HPDE6-E6E7 (cell line): Measurements from ENCODE around the gene SLC24A2.
"Not testable (repeated sequence)": the region's sequence is repeated elsewhere in the genome, so short reads cannot be mapped to it uniquely, and the experiment has no call there.

Experiments used
- DNase-seq: peaks from one replicate; pipeline ENCODE4 v3.0.0; 2011; ENCODE audit warnings: missing footprints; ENCODE audit errors: extremely low spot score

SLC24A2 gene

GRCh38 chr9:19788614-19789271 lies at the start of gene SLC24A2:
Gene SLC24A2 (minus strand): TSS chr9:19789037.
- DNase-seq: no peak

GRCh38 chr9:19833331-19833730 lies 44.5 kb upstream of the SLC24A2 start:
- not testable (repeated sequence) for DNase-seq

- no peak for DNase-seq
These were observed 42.0 kb upstream of the SLC24A2 start for GRCh38 chr9:19830796-19831195.

GRCh38 chr9:19828576-19829109 lies 39.8 kb upstream of the SLC24A2 start:
- DNase-seq: no peak

GRCh38 chr9:19816769-19817168 lies 27.9 kb upstream of the SLC24A2 start:
- no peak for DNase-seq

GRCh38 chr9:19812194-19812593 lies 23.4 kb upstream of the SLC24A2 start:
- no peak for DNase-seq

GRCh38 chr9:19809422-19810269 lies 20.8 kb upstream of the SLC24A2 start:
- DNase-seq: no peak

GRCh38 chr9:19807182-19807892 lies 18.5 kb upstream of the SLC24A2 start:
- DNase-seq: no peak

- DNase-seq: no peak
These were observed 15.6 kb upstream of the SLC24A2 start for GRCh38 chr9:19804431-19804830.

GRCh38 chr9:19800884-19801283 lies 12.0 kb upstream of the SLC24A2 start:
- no peak for DNase-seq

GRCh38 chr9:19799784-19800183 lies 10.9 kb upstream of the SLC24A2 start:
- DNase-seq: no peak

GRCh38 chr9:19788152-19788551 lies 685 bp downstream of the SLC24A2 start:
- no peak for DNase-seq

GRCh38 chr9:19787672-19788071 lies 1.2 kb downstream of the SLC24A2 start:
- DNase-seq: no peak

GRCh38 chr9:19785230-19785629 lies 3.6 kb downstream of the SLC24A2 start:
- no peak for DNase-seq

GRCh38 chr9:19784136-19784535 lies 4.7 kb downstream of the SLC24A2 start:
- DNase-seq: no peak

- DNase-seq: no peak
These were observed 5.3 kb downstream of the SLC24A2 start for GRCh38 chr9:19783500-19783899.

GRCh38 chr9:19782005-19782404 lies 6.8 kb downstream of the SLC24A2 start:
- no peak for DNase-seq

- DNase-seq: no peak
These were observed 7.6 kb downstream of the SLC24A2 start for GRCh38 chr9:19781240-19781639.

GRCh38 chr9:19771446-19771845 lies 17.4 kb downstream of the SLC24A2 start:
- DNase-seq: no peak

- DNase-seq: no peak
These were observed 17.9 kb downstream of the SLC24A2 start for GRCh38 chr9:19770973-19771372.

GRCh38 chr9:19769213-19769612 lies 19.6 kb downstream of the SLC24A2 start:
- DNase-seq: peak; percentile 79

- DNase-seq: peak; percentile 37
These were observed 20.0 kb downstream of the SLC24A2 start for GRCh38 chr9:19768798-19769197.
